Stimulated activated CD8-positive, alpha-beta memory T cell treated with anti-CD3 and anti-CD28 coated beads, Interleukin-7, amount 100 ng/mL, for 1 hour (primary cell): ENCODE results near the gene REN.
A peak's percentile ranks its signal among the peaks of the same experiment; 100 is the strongest.

Source experiments
- DNase-seq, 2 donors: peaks; one replicate each; pipeline ENCODE4 v3.0.0-alpha.2; 2020; ENCODE audit warnings: low read depth in 2 of 2

Gene REN

DNA sequence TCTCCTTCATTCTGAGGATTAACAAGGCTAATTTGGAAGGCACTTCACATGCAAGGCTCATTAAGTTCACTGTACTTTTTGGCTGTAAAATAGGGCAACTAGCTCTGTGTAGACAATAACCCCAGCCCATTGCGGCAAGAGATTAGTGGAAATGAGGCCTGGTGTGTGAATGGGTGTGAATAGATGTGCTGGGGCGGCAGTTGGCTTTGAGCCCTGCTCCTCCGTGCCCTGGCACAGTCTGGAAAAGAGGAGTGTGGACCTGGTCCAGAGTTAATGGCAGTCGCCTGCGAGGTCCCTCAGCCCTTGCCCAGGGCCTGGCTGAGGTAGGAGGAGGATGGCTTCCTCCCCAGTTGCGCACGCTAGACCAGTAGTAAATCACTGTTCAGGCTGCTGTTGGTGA lies 25.3 kb upstream of the REN start:
- DNase-seq: no peak

GRCh38 chr1:204190212-204191211 lies 24.4 kb upstream of the REN start:
- no peak for DNase-seq

DNA sequence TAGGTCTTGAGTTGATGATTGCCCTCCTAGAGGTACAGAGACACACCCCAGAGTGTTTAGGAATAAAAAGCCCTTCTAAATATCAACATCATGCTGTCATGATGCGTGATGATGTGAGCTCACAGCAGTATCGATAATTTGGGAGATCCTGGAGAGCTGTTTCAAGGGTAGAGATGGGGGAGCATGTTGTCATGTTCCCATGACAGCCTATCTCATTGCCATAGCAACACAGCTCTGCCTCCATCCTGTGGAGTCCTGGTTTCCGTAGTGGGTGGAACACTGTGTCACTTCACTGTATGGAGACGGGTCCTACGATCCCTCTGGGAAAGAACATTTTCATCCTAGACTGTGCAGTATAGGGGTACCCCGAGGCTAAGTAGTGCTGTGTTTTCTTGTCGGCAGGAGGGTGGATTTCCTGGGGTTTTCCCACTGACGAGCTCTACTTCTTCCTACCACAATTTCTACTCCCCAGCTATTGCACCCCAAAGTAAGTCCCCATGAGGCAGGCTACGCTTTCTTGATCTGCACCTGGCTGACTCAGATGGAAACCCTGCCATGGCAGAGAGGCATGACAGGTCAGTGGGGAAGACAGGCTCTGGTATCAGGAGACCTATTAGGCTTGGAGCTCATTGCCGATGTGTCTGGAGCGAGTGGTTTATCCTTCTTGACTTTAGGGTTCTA lies 23.0 kb upstream of the REN start:
- DNase-seq: no peak

- DNase-seq: no peak
Measured at GRCh38 chr1:204186597-204186996, 20.5 kb upstream of the REN start.

GRCh38 chr1:204181116-204181515 lies 15.0 kb upstream of the REN start:
- DNase-seq: no peak

DNA sequence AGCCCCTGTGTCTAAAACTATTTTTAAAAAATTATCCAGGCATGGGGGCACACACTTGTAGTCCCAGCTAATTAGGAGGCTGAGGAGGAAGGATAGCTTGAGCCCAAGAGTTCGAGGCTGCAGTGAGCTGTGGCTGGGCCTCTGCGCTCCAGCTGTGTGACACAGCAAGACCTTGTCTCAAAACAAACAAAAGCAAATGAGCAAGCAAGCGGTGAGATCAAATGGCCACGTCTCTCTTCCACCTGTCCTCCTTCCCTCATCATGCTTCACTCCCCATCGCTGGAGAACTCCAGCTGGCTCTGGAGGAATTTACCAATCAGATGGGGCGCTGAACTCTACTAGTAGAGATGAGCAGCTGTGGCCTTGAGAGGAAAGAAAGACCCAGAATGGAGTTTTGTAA lies 14.0 kb upstream of the REN start:
- DNase-seq: no peak

GRCh38 chr1:204178487-204179281 lies 12.5 kb upstream of the REN start:
- DNase-seq: no peak

GRCh38 chr1:204177133-204177532 lies 11.0 kb upstream of the REN start:
- DNase-seq: no peak

- DNase-seq: no peak
Measured at GRCh38 chr1:204176049-204176448, 9.9 kb upstream of the REN start.

DNA sequence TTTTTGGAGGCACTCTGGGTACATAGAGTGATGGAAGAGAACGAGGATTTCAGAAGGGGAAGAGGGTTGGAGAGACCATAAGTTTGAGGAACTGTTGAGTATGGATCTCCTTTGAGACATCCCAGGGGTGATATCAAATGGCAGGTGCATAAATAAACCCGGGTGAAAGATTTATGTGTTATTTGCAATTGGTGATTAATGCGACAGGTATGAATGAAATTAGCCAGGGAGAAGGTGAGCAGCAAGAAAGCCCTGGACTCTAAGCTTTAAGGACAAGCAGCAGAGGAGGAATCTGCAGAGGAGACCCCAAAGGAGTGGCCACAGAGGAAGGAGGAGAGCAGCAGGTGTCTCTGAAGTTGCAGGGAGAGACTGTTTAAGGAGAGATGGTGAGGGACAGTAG lies 8.8 kb upstream of the REN start:
- no peak for DNase-seq

- DNase-seq: no peak
Measured at GRCh38 chr1:204172404-204173029, 6.4 kb upstream of the REN start.

GRCh38 chr1:204171751-204172178 lies 5.6 kb upstream of the REN start:
- DNase-seq: no peak

GRCh38 chr1:204170494-204171155 lies 4.5 kb upstream of the REN start:
- no peak for DNase-seq

GRCh38 chr1:204169858-204170257 lies 3.7 kb upstream of the REN start:
- DNase-seq: no peak

- no peak for DNase-seq
Measured at GRCh38 chr1:204167730-204168129, 1.6 kb upstream of the REN start.

GRCh38 chr1:204162494-204163074 lies 3.6 kb downstream of the REN start:
- DNase-seq: peak; percentile 57 to 59

GRCh38 chr1:204161609-204162493 lies 4.3 kb downstream of the REN start:
- DNase-seq: no peak

GRCh38 chr1:204157962-204158361 lies 8.2 kb downstream of the REN start:
- DNase-seq: no peak

DNA sequence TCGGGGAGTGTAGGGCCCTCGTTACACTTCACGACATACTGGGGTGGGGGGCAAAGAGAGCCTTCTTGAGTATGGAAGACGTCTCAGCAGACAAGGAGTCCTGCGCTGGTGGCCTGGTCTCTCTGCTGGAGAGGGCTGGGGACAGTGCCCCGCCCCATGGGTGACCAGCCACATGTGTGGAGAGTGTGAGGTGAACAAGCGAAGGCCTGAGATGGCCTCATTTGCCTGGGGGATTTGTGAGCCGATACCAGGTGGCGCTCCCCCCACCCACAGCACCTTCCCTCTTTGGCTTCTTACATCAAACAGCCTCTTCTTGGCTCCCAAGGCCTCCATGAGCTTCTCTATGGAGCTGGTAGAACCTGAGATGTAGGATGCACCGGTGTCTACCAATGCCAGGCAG lies 10.3 kb downstream of the REN start:
- no peak for DNase-seq
